Breast epithelium (tissue), 4 donors: ENCODE measurements around the gene IL17C. TPM values are rescaled to one million over a fixed set of nuclear protein-coding genes. Genes with fewer than 3 reads are reported as not detected.

Experiments
- DNase-seq, 2 donors: peaks; one replicate each; pipeline ENCODE4 v3.0.0-alpha.2; 2019; ENCODE audit warnings: low spot score in 2 of 2
- H3K27ac ChIP-seq, 2 donors: fragments of 200-600 bp; sonication (generic) in 1 of 2; one replicate each; pipeline ENCODE4 v1.5.1; 2016 to 2019; ENCODE audit warnings: mild to moderate bottlenecking in 1 of 2
- H3K27me3 ChIP-seq, 2 donors: fragments of 200-600 bp; sonication (generic) in 1 of 2; one replicate each; pipeline versions ENCODE4 v1.5.1 to v1.6.0; 2017 to 2019; ENCODE audit warnings: control low read depth in 1 of 2, mild to moderate bottlenecking in 1 of 2
- H3K36me3 ChIP-seq: fragments of 200-600 bp; one replicate; pipeline ENCODE4 v1.5.1; 2019
- H3K4me1 ChIP-seq, 2 donors: fragments of 200-600 bp; sonication (generic); one replicate each; pipeline ENCODE4 v1.5.1; 2016 to 2019; ENCODE audit warnings: control low read depth in 1 of 2
- H3K4me3 ChIP-seq, 3 donors: fragments of 200-600 bp; sonication (generic); 1 replicate in 2 of 3; 2 replicates in 1 of 3; pipeline ENCODE4 v1.5.1; 2016 to 2019; ENCODE audit warnings: mild to moderate bottlenecking in 3 of 3, moderate library complexity in 2 of 3
- H3K9me3 ChIP-seq, 2 donors: fragments of 200-600 bp; sonication (generic) in 1 of 2; one replicate each; pipeline ENCODE4 v1.5.1; 2016 to 2019; ENCODE audit warnings: control low read depth in 1 of 2
- CTCF ChIP-seq, 3 donors: fragments of 450-650 bp; IDR thresholded peaks; one replicate each; pipeline ENCODE4 v1.5.1; 2016 to 2017; ENCODE audit warnings: antibody characterized with exemption in 3 of 3, mild to moderate bottlenecking in 3 of 3, moderate library complexity in 3 of 3
- POLR2A ChIP-seq: fragments of 450-650 bp; IDR thresholded peaks from one replicate; pipeline ENCODE4 v1.6.1; 2016; ENCODE audit warnings: antibody characterized with exemption, mild to moderate bottlenecking, moderate library complexity
- POLR2AphosphoS5 ChIP-seq, 3 donors: sonication (generic); formaldehyde crosslinking; IDR thresholded peaks; one replicate each; pipeline ENCODE4 v1.6.1; 2017; ENCODE audit warnings: antibody characterized with exemption in 3 of 3
- intact Hi-C: fragments of 100-400 bp; cut with DNase I; formaldehyde crosslinking; loops from one replicate; pipeline ENCODE4 v1.15.1; 2023; ENCODE audit warnings: low total_unique reads
- total RNA-seq, 3 donors: library from RNA; depleted of rRNA; stranded (reverse); fragments of >200 nt; gene quantifications; one replicate each; pipeline ENCODE4 v1.1.0, GENCODE V29; 2016

Gene IL17C
- total RNA-seq, 3 donors from 2014 or later, result not detected

- Histone ChIP-seq H3K27ac (no peak overlapping the region), H3K4me3 (no peak overlapping the region), H3K9me3 (no peaks in the 10 kb centered on the region), H3K4me1 (no peaks in the 10 kb centered on the region), H3K27me3 (no peaks in the 10 kb centered on the region), H3K36me3 (peaks cover 7% of the 10 kb centered on the region)
- DNase-seq, result no peak
- TF ChIP-seq CTCF (IDR thresholded peaks at IDR 0.05), result no peak
- TF ChIP-seq POLR2A, result no peak
- TF ChIP-seq POLR2AphosphoS5 (IDR thresholded peaks at IDR 0.05), result no peak
- intact Hi-C loops, result loop anchor here (5.0 kb wide), 1 partner anchor 527 kb away; no protein-coding TSS in a partner anchor
Observed at GRCh38 chr16:88610080-88610479, 28.3 kb upstream of the IL17C start.

GRCh38 chr16:88610909-88611812 lies 27.2 kb upstream of the IL17C start:
- Histone ChIP-seq H3K36me3 (peaks cover 7% of the 10 kb centered on the region), H3K27ac (no peak overlapping the region), H3K27me3 (no peaks in the 10 kb centered on the region), H3K4me3 (no peak overlapping the region), H3K4me1 (no peaks in the 10 kb centered on the region), H3K9me3 (no peaks in the 10 kb centered on the region)
- intact Hi-C loops, result loop anchor here (5.0 kb wide), 1 partner anchor 526 kb away; no protein-coding TSS in a partner anchor
- DNase-seq, result no peak
- no peak for TF ChIP-seq CTCF (IDR thresholded peaks at IDR 0.05)
- no peak for TF ChIP-seq POLR2A
- TF ChIP-seq POLR2AphosphoS5 (IDR thresholded peaks at IDR 0.05), result no peak

GRCh38 chr16:88613293-88613692 lies 25.1 kb upstream of the IL17C start:
- Histone ChIP-seq H3K4me1 (no peaks in the 10 kb centered on the region), H3K4me3 (no peak overlapping the region), H3K9me3 (no peaks in the 10 kb centered on the region), H3K36me3 (peaks cover 7% of the 10 kb centered on the region), H3K27ac (no peak overlapping the region), H3K27me3 (no peaks in the 10 kb centered on the region)
- intact Hi-C loops, result loop anchor here (5.0 kb wide), 1 partner anchor 524 kb away; no protein-coding TSS in a partner anchor
- TF ChIP-seq POLR2AphosphoS5 (IDR thresholded peaks at IDR 0.05), result no peak
- no peak for TF ChIP-seq POLR2A
- TF ChIP-seq CTCF (IDR thresholded peaks at IDR 0.05), result no peak
- DNase-seq, result no peak

- DNase-seq, result no peak
- H3K4me3 ChIP-seq, result no peak overlapping the region
- no peaks in the 10 kb centered on the region for H3K27me3 ChIP-seq
- no peaks in the 10 kb centered on the region for H3K9me3 ChIP-seq
- intact Hi-C loops, result loop anchor here (5.0 kb wide), 1 partner anchor 523 kb away; no protein-coding TSS in a partner anchor
- no peak overlapping the region for H3K27ac ChIP-seq
- peaks cover 7% of the 10 kb centered on the region for H3K36me3 ChIP-seq
- no peak for TF ChIP-seq POLR2AphosphoS5 (IDR thresholded peaks at IDR 0.05)
- TF ChIP-seq POLR2A, result no peak
- no peak for TF ChIP-seq CTCF (IDR thresholded peaks at IDR 0.05)
- no peaks in the 10 kb centered on the region for H3K4me1 ChIP-seq
Observed at GRCh38 chr16:88613911-88614817, 24.2 kb upstream of the IL17C start.
